H4 (cell line): ENCODE data around the gene FITM1. TPM values are rescaled to one million over a fixed set of nuclear protein-coding genes. Genes with fewer than 3 reads are reported as not detected.
A peak's percentile ranks its signal among the peaks of the same experiment; 100 is the strongest.

Experiments used
- DNase-seq: peaks from one replicate; pipeline ENCODE4 v3.0.0-alpha.2; 2015; ENCODE audit warnings: low spot score
- total RNA-seq: library from RNA; depleted of rRNA; stranded (reverse); fragments of >200 nt; shearing (Covaris generic); gene quantifications from 2 replicates; pipeline ENCODE4 v1.2.3, GENCODE V29; 2014

The FITM1 gene
- total RNA-seq, 1 experiment from 2014 or later = not detected

- no peak for DNase-seq
These were observed 8.9 kb downstream of the FITM1 start for GRCh38 chr14:24139272-24139934.

- peak; percentile 99 for DNase-seq
These were observed 10.8 kb downstream of the FITM1 start, which contains the start of gene EMC9 for GRCh38 chr14:24141097-24141880. Gene EMC9 (minus strand): TSS chr14:24141591. CDS start chr14:24141304, 287 bp downstream.

GRCh38 chr14:24143511-24143910 lies 13.1 kb downstream of the FITM1 start:
- no peak for DNase-seq

- no peak for DNase-seq
These were observed 14.0 kb downstream of the FITM1 start for GRCh38 chr14:24144451-24144850.

- DNase-seq = no peak
These were observed 14.8 kb downstream of the FITM1 start for GRCh38 chr14:24145219-24145618.

GRCh38 chr14:24145690-24146452 lies 15.4 kb downstream of the FITM1 start:
- no peak for DNase-seq

- peak; percentile 98 for DNase-seq
These were observed 16.1 kb downstream of the FITM1 start, which contains the start of gene PSME2 for GRCh38 chr14:24146453-24146977. Gene PSME2 (minus strand): TSS chr14:24146610. CDS start chr14:24146581, 29 bp downstream.

GRCh38 chr14:24146978-24147760 lies 16.7 kb downstream of the FITM1 start, which contains the start of gene RNF31:
Gene RNF31 (plus strand): TSS chr14:24147498. CDS start chr14:24147699, 201 bp downstream.
- DNase-seq = peak; percentile 98

GRCh38 chr14:24147761-24148428 lies 17.4 kb downstream of the FITM1 start:
- DNase-seq = no peak

GRCh38 chr14:24149302-24149969 lies 19.0 kb downstream of the FITM1 start:
- no peak for DNase-seq

GRCh38 chr14:24150061-24150460 lies 19.6 kb downstream of the FITM1 start:
- no peak for DNase-seq

GRCh38 chr14:24150567-24150966 lies 20.1 kb downstream of the FITM1 start:
- no peak for DNase-seq

- no peak for DNase-seq
These were observed 20.5 kb downstream of the FITM1 start for GRCh38 chr14:24150993-24151392.

GRCh38 chr14:24151404-24152080 lies 21.1 kb downstream of the FITM1 start:
- DNase-seq = no peak

GRCh38 chr14:24155100-24155499 lies 24.6 kb downstream of the FITM1 start:
- DNase-seq = no peak

GRCh38 chr14:24156840-24157239 lies 26.4 kb downstream of the FITM1 start:
- DNase-seq = no peak

- no peak for DNase-seq
These were observed 26.9 kb downstream of the FITM1 start for GRCh38 chr14:24157331-24157730.

GRCh38 chr14:24159777-24160498 lies 29.5 kb downstream of the FITM1 start:
- no peak for DNase-seq

- DNase-seq = no peak
These were observed 30.0 kb downstream of the FITM1 start for GRCh38 chr14:24160499-24160849.
